Measurements from ENCODE around the gene LRRC27. TPM values are rescaled to one million over a fixed set of nuclear protein-coding genes. Genes with fewer than 3 reads are reported as not detected.

LRRC27 gene
- total and polyA plus RNA-seq, 2 donors (not counting 1 experiment from before 2014, with no cell fraction given), result 23.6 to 25.6 TPM

DNA sequence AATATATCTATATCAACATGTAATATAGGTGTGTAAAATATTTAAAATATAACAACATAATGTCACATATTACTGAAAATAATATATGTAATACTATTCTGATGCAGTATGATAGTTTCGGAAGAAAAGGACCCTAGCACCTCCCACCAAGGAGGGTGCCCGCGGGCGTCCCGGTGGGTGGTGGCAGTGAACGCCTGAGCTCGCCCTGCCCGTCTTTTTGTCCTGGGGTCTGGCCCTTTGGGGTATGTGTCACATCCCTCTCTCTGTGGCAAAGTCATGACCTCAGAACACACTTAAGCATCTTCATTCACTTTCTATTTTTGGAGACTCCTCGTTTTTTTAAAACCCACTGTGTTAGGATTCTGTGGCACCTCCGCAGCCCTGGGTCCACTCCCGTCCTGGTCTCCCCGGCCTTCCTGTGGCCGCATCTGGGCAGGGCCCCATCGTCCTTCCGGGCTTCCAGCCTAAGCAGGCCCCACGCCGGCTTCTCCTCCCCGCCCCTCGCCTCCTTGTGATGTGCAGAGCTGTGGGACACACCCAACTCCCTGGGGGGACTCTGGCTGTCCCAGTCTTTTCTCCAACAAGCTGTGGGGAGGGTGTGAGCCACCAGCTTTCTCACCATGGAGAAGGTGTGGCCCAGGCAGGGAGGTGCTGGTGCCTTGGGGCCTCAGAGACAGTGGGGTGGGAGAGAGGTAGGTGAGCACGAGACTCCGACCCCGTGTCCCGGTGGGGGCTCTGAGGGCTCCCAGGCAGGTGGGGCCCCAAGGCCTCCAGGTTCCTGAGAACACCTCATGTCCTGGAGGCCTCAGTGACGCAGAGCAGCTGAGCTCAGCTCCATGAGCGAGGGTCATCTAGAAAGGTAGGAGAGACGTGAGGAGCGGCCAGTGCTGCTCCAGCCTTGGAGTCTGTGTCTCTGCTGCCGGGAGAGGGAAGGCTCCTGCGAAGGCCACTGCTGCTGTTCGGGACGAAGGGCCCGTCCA lies 81.5 kb downstream of the LRRC27 start:
- Histone ChIP-seq H3K4me2 (replicated peaks; ENCODE audit: low read depth, low read length, poor library complexity, severe bottlenecking) (no peak overlapping the region), H2AFZ (ENCODE audit: insufficient read depth, low read depth, low read length, poor library complexity, severe bottlenecking) (no peak overlapping the region), H3K27me3 (replicated peaks in 1 of 4; ENCODE audit: control extremely low read depth in 1 of 4, control insufficient read depth in 3 of 4, insufficient read depth in 4 of 4, low read length in 3 of 4) (no peaks in the 10 kb centered on the region), H3K9ac (ENCODE audit: low read length) (no peak overlapping the region), H3K36me3 (replicated peaks in 1 of 2; ENCODE audit: control extremely low read depth in 1 of 2, control insufficient read depth in 1 of 2, extremely low read depth in 1 of 2, insufficient read depth in 2 of 2, low read length in 1 of 2) (peaks cover 0 to 23% of the 10 kb centered on the region in 2 experiments), H3K9me3 (ENCODE audit: control extremely low read depth in 1 of 3, control insufficient read depth in 2 of 3, insufficient read depth in 1 of 3, low read length in 2 of 3) (no peaks in the 10 kb centered on the region), H3K4me3 (ENCODE audit: control extremely low read depth in 1 of 5, extremely low read depth in 1 of 5, insufficient read depth in 1 of 5, low read depth in 2 of 5, low read length in 4 of 5) (no peak overlapping the region), H4K20me1 (ENCODE audit: control insufficient read depth, insufficient read depth, low read length, poor library complexity, severe bottlenecking) (peaks cover 15% of the 10 kb centered on the region), H3K79me2 (ENCODE audit: control insufficient read depth, insufficient read depth, low read length) (peaks cover 87% of the 10 kb centered on the region), H3K4me1 (ENCODE audit: control insufficient read depth in 2 of 2, insufficient read depth in 2 of 2, low read length in 2 of 2) (peaks cover 35 to 58% of the 10 kb centered on the region in 2 donors), H3K27ac (ENCODE audit: low read length in 2 of 2) (no peak overlapping the region)
- ATAC-seq (ENCODE audit: low read depth), result no peak
- ChIA-PET POLR2A (no interaction called here), CTCF (interaction anchor here (0.9 to 2.4 kb wide), 4 partner anchors 9 to 39 kb away, joined by 3 to 7 read pairs (median 4); no protein-coding TSS in a partner anchor)
- H3K27me3 Mint-ChIP-seq, result no peaks in the 10 kb centered on the region
- H3K9me3 Mint-ChIP-seq (ENCODE audit: insufficient read depth), result no peaks in the 10 kb centered on the region
- intact Hi-C loops (cut with micrococcal nuclease), result no loop called here
- H3K4me3 Mint-ChIP-seq, result no peak overlapping the region
- no peak for DNase-seq
- H3K27ac Mint-ChIP-seq, result no peak overlapping the region
- 89% methylated on average over 30 of the region's 32 CpGs for WGBS (ENCODE audit: insufficient coverage)
- TF ChIP-seq EZH2 (IDR thresholded peaks at IDR 0.05; ENCODE audit: borderline replicate concordance, insufficient read depth, low read depth, low read length, poor library complexity, severe bottlenecking), result no peak
- TF ChIP-seq, protein P1, sequence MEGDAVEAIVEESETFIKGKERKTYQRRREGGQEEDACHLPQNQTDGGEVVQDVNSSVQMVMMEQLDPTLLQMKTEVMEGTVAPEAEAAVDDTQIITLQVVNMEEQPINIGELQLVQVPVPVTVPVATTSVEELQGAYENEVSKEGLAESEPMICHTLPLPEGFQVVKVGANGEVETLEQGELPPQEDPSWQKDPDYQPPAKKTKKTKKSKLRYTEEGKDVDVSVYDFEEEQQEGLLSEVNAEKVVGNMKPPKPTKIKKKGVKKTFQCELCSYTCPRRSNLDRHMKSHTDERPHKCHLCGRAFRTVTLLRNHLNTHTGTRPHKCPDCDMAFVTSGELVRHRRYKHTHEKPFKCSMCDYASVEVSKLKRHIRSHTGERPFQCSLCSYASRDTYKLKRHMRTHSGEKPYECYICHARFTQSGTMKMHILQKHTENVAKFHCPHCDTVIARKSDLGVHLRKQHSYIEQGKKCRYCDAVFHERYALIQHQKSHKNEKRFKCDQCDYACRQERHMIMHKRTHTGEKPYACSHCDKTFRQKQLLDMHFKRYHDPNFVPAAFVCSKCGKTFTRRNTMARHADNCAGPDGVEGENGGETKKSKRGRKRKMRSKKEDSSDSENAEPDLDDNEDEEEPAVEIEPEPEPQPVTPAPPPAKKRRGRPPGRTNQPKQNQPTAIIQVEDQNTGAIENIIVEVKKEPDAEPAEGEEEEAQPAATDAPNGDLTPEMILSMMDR (IDR thresholded peaks at IDR 0.05), result no peak
- H3K4me1 Mint-ChIP-seq, result peaks cover 39% of the 10 kb centered on the region
